ENCODE measurements around the gene ASAP3. TPM values are rescaled to one million over a fixed set of nuclear protein-coding genes. Genes with fewer than 3 reads are reported as not detected.
"Not testable (repeated sequence)": the region's sequence is repeated elsewhere in the genome, so short reads cannot be mapped to it uniquely, and the experiment has no call there.

The ASAP3 gene
- total and polyA plus RNA-seq, 2 of the 4 experiments (the other 2 are of a cell fraction): 18.6 to 18.8 TPM

DNA sequence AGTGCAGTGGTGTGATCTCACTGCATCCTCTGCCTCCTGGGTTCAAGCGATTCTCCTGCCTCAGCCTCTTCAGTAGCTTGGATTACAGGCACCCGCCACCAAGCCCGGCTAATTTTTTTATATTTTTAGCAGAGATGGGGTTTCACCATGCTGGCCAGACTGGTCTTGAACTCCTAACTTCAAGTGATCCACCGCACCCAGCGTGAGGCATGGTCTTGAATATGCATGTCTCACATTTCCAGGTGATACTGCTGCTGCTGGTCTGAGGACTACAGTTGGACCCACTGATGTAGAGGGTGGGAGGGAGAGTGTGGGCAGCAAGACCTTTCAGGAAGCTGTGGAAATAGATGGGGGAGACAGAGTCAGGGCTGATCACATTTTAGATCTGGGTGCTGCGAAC lies 21.9 kb upstream of the ASAP3 start:
- Histone ChIP-seq H3K14ac (replicated peaks; ENCODE audit: low read depth, low read length) (no peak overlapping the region), H3K4me3 (ENCODE audit: insufficient read depth, low read depth, low read length) (no peak overlapping the region), H2BK20ac (ENCODE audit: low read depth, low read length) (no peak overlapping the region), H3K27me3 (ENCODE audit: control insufficient read depth, insufficient read depth, low read length) (no peaks in the 10 kb centered on the region), H3K36me3 (ENCODE audit: control insufficient read depth, insufficient read depth, low read length) (peaks cover 2% of the 10 kb centered on the region; the same call in 1 of the 2 replicates), H2AK5ac (ENCODE audit: low read depth, low read length) (no peak overlapping the region), H3K4ac (ENCODE audit: low read depth, low read length) (no peak overlapping the region), H4K91ac (ENCODE audit: insufficient read depth, low read depth, low read length) (no peak overlapping the region), H3K56ac (ENCODE audit: extremely low read depth, insufficient read depth, low read length) (no peak overlapping the region), H3K27ac (ENCODE audit: insufficient read depth, low read length) (no peak overlapping the region), H2BK15ac (ENCODE audit: low read depth, low read length) (no peak overlapping the region), H3K79me1 (ENCODE audit: low read depth in 1 of 2, low read length in 2 of 2) (no peaks in the 10 kb centered on the region), H3K18ac (ENCODE audit: low read depth, low read length) (no peak overlapping the region), H2AK9ac (replicated peaks; ENCODE audit: low read depth, low read length, poor library complexity) (no peak overlapping the region), H3K9ac (ENCODE audit: low read depth, low read length) (no peak overlapping the region), H3K4me2 (ENCODE audit: low read depth, low read length) (no peak overlapping the region), H3K23ac (ENCODE audit: low read depth, low read length) (no peak overlapping the region), H3K4me1 (ENCODE audit: control insufficient read depth, insufficient read depth, low read length) (no peaks in the 10 kb centered on the region), H3K9me1 (ENCODE audit: insufficient read depth, low read length) (no peaks in the 10 kb centered on the region), H3K9me3 (ENCODE audit: control insufficient read depth, insufficient read depth, low read length) (no peaks in the 10 kb centered on the region), H2AFZ (replicated peaks; ENCODE audit: low read length, poor library complexity) (no peak overlapping the region), H4K20me1 (ENCODE audit: insufficient read depth, low read length) (no peaks in the 10 kb centered on the region), H4K8ac (ENCODE audit: low read depth in 2 of 2, low read length in 2 of 2) (no peak overlapping the region), H2BK120ac (ENCODE audit: low read depth, low read length) (no peak overlapping the region), H4K5ac (ENCODE audit: low read depth, low read length) (no peak overlapping the region), H2BK5ac (ENCODE audit: low read depth, low read length, poor library complexity, severe bottlenecking) (no peak overlapping the region)
- WGBS, 2 experiments (ENCODE audit: extremely low coverage in 2 of 2, insufficient read length in 1 of 2): 100% methylated on average over 2 of the region's 6 CpGs; no CpG with 5 or more reads in 1 of the 2 experiments
- no peak for DNase-seq
- no peak for ATAC-seq (ENCODE audit: low read depth)
- ChIA-PET CTCF (no interaction called here), POLR2A (ENCODE audit: unreplicated experiment) (no interaction called here)
- TF ChIP-seq POLR2A (IDR thresholded peaks at IDR 0.05; ENCODE audit: low read depth, low read length) (no peak), RAD21 (IDR thresholded peaks at IDR 0.05; ENCODE audit: low read length) (no peak), BHLHE40 (IDR thresholded peaks at IDR 0.05; ENCODE audit: low read depth, low read length) (no peak), MAFK (IDR thresholded peaks at IDR 0.05; ENCODE audit: low read depth, low read length) (no peak), MAZ (IDR thresholded peaks at IDR 0.05; ENCODE audit: borderline replicate concordance, low read depth, low read length) (no peak), ELK1 (IDR thresholded peaks at IDR 0.05; ENCODE audit: borderline replicate concordance, low read depth, low read length) (no peak)
- intact Hi-C loops (cut with micrococcal nuclease) (no loop called here), in situ Hi-C loops (cut with MboI; ENCODE audit: low sequenced_read_pairs) (no loop called here), dilution Hi-C loops (cut with HindIII; ENCODE audit: low sequenced_read_pairs, unreplicated experiment) (no loop called here)
- BruUV-seq (replicated peaks): no TSS peak

DNA sequence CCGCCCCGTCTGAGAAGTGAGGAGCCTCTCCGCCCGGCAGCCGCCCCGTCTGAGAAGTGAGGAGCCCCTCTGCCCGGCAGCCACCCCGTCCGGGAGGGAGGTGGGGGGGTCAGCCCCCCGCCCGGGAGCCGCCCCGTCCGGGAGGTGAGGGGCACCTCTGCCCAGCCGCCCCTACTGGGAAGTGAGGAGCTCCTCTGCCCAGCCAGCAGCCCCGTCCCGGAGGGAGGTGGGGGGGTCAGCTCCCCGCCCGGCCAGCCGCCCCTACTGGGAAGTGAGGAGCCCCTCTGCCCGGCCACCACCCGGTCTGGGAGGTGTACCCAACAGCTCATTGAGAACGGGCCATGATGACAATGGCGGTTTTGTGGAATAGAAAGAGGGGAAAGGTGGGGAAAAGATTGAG lies 20.2 kb upstream of the ASAP3 start:
- H2AFZ ChIP-seq (replicated peaks; ENCODE audit: low read length, poor library complexity); POLR2A ChIA-PET (ENCODE audit: unreplicated experiment): not testable (repeated sequence)
- no CpG with 5 or more reads among the region's 24 CpGs for WGBS, 2 experiments (ENCODE audit: extremely low coverage in 2 of 2, insufficient read length in 1 of 2)

More for the DNA sequence above, 20.2 kb upstream of the ASAP3 start:
- H4K20me1 ChIP-seq (ENCODE audit: insufficient read depth, low read length); H2BK120ac ChIP-seq (ENCODE audit: low read depth, low read length); CTCF ChIA-PET; DNase-seq; H3K56ac ChIP-seq (ENCODE audit: extremely low read depth, insufficient read depth, low read length); H3K9ac ChIP-seq (ENCODE audit: low read depth, low read length); ATAC-seq (ENCODE audit: low read depth); H3K4me1 ChIP-seq (ENCODE audit: control insufficient read depth, insufficient read depth, low read length); H3K18ac ChIP-seq (ENCODE audit: low read depth, low read length); H3K36me3 ChIP-seq (ENCODE audit: control insufficient read depth, insufficient read depth, low read length); H3K4me2 ChIP-seq (ENCODE audit: low read depth, low read length); H3K79me1 ChIP-seq (ENCODE audit: low read depth in 1 of 2, low read length in 2 of 2); H4K5ac ChIP-seq (ENCODE audit: low read depth, low read length); in situ Hi-C loops (cut with MboI; ENCODE audit: low sequenced_read_pairs); H2AK5ac ChIP-seq (ENCODE audit: low read depth, low read length); H3K23ac ChIP-seq (ENCODE audit: low read depth, low read length); H2BK5ac ChIP-seq (ENCODE audit: low read depth, low read length, poor library complexity, severe bottlenecking); H3K9me1 ChIP-seq (ENCODE audit: insufficient read depth, low read length); H3K27me3 ChIP-seq (ENCODE audit: control insufficient read depth, insufficient read depth, low read length); dilution Hi-C loops (cut with HindIII; ENCODE audit: low sequenced_read_pairs, unreplicated experiment); BruUV-seq (replicated peaks); H2BK20ac ChIP-seq (ENCODE audit: low read depth, low read length); H3K4me3 ChIP-seq (ENCODE audit: insufficient read depth, low read depth, low read length); H2AK9ac ChIP-seq (replicated peaks; ENCODE audit: low read depth, low read length, poor library complexity); H3K27ac ChIP-seq (ENCODE audit: insufficient read depth, low read length); H3K4ac ChIP-seq (ENCODE audit: low read depth, low read length); H4K8ac ChIP-seq (ENCODE audit: low read depth in 2 of 2, low read length in 2 of 2); H3K14ac ChIP-seq (replicated peaks; ENCODE audit: low read depth, low read length); H3K9me3 ChIP-seq (ENCODE audit: control insufficient read depth, insufficient read depth, low read length); H2BK15ac ChIP-seq (ENCODE audit: low read depth, low read length); H4K91ac ChIP-seq (ENCODE audit: insufficient read depth, low read depth, low read length); intact Hi-C loops (cut with micrococcal nuclease): not testable (repeated sequence)
